GM21717 (cell line): ENCODE results near the gene GFRA1.

ENCODE experiments used
- ATAC-seq: cut with Tn5 transposase; IDR thresholded peaks from one replicate; pipeline ENCODE4 v1.9.1; 2021; ENCODE audit warnings: mild to moderate bottlenecking, moderate library complexity; ENCODE audit not compliant: unreplicated experiment

GFRA1 gene

DNA sequence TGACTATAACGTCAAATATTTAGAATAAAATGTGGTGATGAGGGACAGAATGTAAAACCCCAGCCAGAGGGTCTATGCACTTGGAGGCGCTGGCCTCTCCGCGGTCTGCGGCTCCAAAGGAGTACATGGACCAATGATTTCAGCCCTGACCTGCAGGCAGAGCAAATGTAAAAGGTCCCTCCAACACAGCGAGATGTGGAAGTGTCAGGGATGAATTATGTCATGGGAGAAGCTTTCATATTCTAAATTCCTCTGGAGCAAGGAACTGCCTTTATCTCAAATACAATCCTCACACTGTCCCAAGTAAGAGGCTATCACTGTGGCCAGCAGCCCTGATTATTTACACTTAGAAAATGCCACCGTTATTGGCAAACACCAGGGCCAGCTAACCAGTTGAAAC is 139.4 kb downstream of the GFRA1 start:
- ATAC-seq: no peak

DNA sequence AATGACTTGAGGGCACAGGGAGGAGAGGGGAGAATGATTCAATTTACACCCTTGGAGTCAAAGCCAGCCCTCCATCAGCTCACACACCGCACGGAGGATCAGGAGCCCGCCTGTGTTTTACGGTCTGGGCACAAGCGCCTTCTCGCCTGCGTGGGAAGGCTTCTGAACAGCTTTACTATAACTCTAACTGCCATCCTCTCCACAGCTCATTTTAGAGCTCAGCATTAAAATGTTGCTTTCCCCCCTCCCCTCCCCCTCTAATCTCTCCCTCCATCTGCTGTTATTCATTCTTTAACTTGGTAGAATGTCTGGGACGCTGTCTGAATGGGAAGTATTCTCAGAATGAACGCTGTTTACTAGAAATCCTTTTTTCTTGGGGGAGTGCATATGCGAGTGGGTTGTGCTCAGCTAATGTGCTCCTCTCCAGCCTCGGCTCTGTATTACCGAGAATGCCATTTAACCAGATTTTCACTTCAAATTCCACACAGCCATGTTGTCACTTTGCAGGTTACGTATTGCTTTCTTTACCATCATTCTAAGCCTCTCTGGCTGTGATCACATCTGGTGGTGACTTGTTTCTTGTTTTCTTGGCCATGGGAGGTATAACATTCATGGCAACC is 140.1 kb downstream of the GFRA1 start:
- ATAC-seq: no peak

DNA sequence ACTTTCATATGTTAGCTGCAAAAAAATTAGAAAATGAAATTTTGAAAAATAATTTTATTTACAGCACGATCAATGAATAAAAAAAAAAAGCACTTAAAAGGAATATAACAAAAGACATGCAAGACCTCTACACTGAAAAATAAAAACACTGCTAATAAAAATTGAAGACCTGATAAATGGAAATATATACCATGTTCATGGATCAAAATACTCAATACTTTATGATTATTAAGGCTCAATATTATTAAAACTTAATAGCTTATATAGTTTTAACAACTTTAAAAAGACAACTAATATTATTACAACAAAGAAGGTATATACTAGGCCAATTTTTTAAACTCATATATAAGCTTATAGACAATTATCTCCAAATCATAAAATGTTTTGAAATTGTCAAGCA is 143.0 kb downstream of the GFRA1 start:
- no peak for ATAC-seq

DNA sequence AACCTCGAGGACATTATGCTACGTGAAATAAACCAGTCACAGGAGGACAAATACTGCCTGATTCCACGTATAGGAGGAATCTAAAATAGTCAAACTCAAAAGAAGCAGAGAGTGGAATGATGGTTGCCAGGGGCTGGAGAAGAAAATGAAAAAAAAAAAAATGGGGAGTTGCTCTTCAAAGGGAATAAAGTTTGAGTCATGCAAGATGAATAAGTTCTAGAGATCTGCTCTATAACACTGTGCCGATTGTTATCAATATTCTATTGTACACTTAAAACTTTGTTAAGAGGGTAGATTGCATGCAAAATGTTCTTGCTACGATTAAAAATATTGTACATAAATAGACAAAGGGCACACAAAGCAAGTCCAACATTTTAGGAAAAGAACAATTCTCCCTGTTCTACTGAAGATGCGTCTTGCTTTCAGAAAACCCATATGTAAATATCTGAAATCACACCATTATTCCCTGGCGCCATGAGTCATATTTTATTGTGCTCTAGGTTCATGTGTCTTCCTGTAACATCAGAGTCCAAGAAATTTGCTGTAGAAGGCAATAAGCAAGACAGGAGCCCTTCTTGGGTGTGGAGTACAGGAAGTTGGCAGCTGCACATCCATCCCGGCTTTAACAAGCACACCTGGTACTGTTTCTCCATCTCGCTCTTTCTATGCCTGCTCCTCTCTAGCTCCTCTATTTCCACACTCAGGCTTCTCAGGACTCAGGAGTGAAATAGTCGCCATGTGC is 145.9 kb downstream of the GFRA1 start:
- ATAC-seq: no peak

DNA sequence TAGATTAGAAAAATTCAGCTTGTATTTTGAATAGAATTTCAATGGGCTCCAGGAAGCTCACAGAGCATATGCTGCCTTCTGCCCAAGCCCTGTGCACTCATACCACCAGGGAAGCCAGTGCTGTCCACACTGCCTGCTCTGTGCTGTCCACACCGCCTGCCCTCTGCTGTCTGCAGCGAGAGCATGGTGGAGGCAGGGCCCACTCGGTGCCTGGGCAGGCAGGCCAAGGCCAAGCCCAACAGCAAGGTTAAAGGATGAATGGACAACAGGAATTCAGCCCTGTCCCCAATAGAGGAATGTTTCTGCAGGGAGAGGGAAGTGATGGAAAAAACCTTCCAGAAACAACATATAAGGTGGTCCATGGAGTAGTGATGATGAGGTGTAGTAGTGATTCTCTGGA is 146.8 kb downstream of the GFRA1 start:
- no peak for ATAC-seq

DNA sequence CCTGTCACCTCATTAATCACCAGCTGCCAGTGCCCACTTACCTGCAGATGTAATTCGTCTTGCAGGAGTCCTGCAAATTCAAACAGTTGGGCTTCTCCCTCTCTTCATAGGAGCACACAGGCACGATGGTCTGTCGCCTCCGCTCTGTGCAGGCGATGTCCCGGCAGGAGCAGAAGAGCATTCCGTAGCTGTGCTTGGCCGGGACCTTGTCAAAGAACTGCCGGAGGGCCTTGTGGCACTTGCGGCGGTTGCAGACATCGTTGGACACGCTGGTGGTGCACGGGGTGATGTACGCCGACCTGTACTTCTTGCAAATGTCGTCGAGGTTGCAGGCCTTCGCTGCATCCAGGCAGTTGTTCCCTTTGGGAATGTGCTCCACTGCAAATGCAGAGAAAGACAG is 147.8 kb downstream of the GFRA1 start:
- ATAC-seq: no peak

DNA sequence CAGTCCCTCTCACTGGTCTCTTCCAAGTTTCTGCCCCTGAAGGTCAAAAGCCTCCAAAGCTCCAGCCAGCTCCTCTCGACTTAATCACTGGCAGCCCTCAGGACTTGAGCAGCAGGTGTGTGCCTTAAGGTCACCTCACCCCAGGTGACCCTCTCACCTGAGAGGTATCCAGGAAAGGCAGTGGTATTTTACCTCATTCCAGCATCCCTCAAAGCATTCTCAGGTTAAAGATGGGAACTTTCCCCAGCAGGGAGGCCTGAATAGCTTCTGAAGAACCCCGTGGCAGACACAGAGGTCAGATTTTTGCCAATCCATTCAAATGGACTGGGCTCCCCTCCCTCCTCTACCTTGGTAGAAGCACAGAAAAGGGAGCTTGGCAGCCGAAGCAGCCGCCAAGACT is 148.2 kb downstream of the GFRA1 start:
- no peak for ATAC-seq

DNA sequence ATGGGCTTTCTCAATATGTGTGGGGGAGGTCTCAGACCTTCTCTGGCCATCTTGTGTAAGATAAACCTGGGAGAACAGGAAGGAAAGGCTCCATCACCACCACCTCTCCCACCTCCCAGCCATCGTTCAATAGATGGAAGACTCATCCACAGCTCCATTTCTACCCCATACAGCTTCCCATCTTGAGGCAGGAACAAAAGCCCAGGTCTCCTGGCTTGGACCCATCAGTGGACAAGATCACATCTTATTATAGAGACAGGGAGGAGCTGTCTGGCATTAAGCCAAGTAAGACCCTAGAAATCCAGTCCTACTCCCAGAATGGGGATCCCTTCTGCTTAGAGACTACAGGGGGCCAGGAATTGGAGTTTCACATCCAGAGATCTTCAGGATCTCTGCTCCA is 150.3 kb downstream of the GFRA1 start:
- no peak for ATAC-seq

DNA sequence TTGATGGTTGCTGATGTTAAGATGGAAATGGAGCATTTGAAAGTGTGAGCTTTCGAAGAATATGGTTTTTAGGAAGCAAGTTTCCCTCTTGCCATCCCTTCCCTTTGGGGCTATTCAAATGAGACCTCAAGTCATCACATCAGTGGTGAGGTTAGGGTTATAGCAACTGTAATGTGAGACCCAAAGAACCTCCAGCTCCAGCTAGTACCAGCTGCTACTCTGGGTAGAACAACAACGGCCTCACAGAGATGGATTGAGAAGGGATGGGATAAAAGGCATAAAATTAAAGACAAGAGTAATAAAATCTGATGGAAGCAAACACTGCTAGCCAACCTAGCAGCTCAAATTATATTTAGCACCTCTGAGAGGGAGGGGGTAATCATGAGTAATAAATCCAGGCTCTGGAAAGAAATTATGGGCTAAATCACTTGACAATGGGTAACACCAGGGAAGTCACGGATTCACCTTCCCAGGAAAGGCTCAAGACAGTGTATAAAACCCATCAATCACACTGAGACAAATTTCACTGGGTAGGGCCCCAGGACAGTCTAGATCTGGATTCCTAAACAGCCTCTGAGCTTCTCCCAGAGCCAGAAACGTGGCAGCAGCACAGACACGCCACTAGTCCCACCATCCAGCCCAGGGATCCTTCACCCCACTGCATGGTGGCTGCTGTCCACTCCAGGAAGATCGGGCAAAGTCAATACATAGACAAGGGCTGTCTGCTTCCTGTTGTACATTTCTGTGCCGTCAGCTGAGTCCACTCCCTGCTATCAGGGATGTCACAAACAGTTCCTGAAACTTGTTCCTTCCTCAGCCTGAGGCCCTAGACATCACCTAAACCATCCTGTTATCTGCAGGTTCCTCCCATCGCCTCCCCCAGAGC is 151.1 kb downstream of the GFRA1 start:
- no peak for ATAC-seq

DNA sequence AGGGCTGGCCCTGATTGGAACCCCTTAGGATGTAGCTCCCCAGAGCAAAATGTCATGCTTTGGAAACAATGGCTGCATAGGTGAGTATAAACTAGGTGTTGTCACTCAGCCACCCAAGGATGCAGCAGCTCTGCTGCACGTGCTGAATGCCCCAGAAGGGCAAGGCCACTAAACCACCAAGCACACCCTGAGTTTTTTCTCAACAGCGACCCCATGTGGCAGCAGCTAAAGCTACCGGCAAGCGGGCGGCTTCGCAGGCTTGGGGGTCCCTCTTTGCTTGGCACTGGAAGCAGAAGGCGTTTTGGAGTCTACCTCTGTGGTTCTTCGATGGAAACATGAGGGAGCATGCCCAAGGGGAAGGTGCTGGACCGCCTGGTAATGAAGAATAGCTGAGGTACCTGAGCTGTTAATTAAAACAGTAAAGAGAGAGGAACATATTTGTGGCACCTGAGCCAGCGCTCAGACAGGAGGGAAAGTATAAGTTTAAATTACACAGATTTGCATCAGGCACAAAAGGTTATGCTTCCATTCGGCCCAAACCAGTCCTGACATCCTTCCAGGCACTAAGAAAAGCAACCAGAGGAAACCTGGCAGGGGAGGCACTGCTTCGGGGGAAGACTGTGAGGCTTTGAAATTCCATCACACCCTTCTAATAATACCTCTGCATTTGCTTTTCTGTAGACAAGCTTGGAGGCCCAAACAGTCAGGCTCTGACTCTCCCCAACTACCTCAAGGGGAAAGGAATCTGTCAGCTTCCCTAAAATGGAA is 152.1 kb downstream of the GFRA1 start:
- no peak for ATAC-seq

DNA sequence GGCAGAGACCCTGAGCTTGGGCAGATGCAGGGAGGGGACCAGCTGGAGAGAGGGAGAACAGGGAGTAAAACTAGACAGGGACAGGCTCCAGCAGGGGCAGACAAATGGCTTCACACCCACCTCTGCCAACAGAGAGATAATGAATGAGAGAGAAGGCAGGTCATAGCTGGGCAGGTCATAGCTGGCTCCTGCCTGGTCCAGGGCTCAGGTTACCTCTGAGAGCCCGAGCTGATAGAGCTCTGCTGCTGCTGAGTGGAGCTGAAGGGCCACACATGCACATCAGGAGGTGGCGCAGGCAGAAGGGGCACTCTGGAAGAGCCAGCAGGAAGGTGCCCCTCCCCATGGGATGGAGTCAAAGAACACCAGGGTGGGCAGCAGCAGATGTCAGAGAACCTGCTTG is 154.2 kb downstream of the GFRA1 start:
- no peak for ATAC-seq

DNA sequence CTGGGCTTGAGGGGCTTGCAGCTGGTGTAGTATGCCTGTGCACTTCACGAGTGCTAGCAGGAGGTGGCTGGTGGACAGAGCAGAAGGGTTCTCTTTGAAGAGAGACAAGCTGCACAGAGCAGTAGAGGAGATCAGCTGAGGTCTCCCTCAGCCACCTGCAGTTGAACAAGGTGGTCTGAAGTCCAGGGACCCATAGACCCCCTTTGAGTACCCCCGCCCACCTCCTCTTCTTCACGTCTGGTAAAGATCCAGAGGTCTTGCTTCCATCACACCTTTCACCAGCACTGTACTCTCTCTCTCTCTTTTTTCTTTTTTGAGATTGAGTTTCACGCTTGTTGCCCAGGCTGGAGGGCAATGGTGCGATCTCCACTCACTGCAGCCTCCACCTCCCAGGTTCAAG is 157.2 kb downstream of the GFRA1 start:
- no peak for ATAC-seq

DNA sequence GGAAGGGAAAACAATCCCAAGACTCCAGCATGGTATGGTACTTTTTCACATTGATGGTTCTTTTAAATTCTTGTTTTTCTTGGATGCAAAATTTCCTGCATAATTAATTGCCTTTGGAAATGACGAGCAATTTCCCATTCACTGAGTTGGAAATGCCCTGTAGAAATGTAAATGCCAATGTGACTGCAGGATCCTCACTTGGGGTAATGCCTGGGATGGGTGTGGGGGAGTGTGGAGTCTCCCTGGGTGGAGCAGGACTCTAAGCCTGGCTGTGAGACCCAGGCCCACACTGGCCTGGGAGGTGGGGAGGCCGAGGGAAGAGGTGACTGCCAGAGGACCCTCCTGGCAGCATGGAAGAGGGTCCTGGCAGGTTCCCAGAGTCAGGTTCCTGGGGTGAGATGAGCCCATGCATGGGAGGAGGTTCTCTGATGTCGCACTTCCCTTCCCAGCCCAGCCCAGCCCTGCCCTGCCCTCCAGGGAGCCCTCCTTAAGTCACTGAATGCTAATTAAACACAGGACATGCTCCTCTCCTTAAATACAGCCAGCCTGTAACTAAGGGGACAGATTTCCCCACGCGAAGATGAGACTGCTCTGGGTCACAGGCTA is 157.9 kb downstream of the GFRA1 start:
- ATAC-seq: no peak

DNA sequence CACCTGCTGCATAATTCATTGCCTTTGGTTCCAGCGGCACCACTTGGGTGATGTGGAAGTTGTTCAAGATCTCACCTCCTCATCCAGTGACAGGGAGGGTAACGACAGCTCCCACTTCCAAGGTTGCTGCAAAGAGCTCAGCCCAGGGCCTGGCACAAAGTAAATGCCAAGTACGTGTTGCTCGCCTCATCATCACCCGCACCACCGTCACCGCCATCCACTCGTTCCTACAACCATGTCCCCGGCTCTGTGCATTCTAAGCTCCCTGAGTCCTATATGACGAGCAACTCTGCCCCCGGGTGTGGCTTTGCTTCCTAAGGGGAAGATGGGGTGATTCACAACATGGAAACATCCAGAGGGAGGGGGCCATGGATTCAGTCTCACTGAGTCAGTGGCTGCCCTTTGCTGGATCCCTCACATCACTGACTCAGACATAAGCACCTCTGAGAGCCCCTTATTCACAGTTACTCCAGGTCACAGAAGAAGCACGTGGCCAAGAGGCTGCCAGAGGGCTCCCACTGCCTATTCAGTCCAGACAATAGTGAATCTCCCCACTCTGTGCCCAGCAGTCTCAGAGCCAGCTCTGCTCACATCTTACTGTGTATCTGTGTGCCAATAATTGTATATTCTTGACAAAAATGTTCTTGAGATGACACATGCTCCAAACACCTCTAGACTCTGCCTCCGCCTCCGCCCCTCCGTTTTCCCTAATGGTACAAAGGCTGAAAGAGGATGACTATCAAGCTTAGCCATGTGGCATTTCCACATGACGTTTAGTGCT is 159.1 kb downstream of the GFRA1 start:
- no peak for ATAC-seq

DNA sequence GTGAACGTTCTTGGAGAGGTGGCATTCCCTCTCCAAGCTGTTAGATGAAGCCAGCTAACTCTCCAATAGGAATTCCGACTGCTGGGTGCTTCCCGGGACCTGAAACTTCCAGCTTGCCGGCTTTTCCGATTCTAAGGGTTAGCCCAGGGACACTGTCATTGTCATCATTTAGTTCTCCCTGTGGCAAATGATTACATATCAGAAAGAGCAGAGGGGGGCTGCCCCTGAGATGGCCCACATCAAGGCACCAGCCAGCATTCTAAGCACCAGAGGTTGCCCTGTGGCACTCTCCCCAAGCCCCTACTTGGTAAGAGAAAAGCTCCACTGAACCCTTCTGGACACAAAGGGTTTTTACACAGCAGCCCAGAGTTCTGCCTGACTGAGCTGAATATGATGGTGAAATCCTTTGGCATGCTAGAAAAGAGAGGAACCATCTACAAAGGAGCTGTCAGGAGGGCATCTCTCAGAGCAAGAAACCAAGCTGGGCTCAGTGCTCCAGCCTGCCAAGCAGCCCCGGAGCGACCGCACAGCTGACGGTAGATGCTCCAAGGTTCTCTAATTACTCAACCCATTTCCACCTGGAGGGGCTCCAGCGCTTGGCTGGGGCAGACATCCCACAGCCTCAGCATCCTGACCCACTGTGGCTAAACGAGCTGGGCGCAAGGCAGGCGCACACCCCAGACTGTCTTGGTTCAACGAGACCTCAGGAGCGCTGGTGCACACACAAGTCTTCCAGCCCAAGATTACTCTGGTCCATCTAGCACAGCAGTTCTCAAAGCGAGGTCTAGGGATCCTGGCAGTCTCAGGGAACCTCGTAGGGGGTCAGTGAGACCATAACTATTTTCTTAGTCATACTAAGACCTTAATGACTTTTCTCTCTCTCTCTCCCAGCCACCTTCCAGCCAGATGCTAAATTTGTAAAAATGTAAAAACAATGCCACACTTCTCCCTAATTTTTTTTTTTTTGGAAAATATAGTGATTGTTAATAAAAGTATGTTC is 160.5 kb downstream of the GFRA1 start:
- no peak for ATAC-seq

DNA sequence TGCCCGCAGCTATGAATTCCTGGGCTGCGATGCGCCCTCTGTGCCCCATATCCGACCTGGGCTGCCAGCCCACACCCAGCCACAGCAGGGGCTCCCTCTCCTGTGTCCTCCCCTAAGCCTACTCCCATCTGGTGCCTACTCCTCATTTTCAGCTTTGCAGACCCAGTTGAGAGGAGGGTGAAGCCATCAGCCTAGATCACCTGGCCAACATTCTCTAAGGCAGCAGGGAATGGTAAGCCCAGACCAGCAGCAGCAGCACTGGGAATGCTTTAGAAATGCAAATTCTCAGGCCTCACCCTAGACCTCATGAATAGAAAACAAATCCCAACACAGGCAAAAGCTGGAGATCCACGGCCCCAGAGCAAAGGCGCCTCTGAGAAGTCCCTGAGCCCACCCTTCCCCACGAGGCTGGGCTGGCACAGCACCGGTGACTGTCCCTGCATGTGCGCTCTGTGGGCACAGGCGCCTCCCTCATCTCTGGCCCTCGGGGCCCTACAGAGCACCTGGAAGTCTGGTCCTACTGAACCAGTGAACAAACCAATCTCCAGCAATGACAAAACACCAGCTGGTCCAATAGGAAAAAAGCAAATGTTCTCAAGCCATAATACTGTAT is 161.4 kb downstream of the GFRA1 start:
- ATAC-seq: no peak

DNA sequence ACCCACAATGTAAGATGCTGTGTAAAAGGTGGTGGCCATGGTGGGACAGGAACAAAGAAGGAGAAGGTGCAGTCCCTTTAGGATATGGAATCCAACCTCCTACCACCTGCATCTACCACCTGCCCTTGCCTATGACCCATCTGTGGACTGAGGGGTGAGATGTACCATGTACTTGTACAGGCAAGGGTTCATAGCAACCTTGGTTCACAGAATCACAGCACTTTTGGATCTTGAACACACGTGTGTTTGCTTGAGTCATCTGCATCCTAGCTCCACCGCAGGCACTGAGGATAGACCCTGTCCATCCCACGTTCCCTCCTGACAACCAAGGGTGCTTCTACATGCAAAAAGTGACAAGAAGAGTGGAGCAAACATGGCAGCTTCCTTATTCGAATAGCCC is 162.3 kb downstream of the GFRA1 start:
- no peak for ATAC-seq

DNA sequence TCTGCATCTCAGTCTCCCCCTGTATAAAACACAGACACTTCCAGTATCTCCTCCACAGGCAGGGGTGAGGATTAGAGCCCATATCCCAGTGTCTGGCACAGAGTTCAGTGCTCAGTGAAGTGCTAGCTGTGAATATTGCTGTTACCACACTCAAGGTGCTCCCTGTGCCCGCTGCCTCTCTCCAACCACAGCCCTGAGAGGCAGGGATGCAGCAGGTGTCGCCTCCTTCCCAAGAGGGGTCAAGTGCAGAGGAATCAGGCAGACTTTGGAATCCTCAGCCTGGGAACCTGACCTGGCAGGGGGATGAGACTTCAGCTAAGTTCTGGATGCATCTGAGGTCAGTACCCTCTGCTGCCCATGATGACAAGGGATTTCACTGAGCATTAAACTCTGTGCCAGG is 163.1 kb downstream of the GFRA1 start:
- ATAC-seq: no peak
